GM19023 (cell line): ENCODE results near the gene PAPOLG.

ENCODE experiments used
- ATAC-seq: cut with Tn5 transposase; IDR thresholded peaks from one replicate; pipeline ENCODE4 v1.9.1; 2021; ENCODE audit warnings: mild to moderate bottlenecking, moderate library complexity; ENCODE audit not compliant: unreplicated experiment

PAPOLG gene

GRCh38 chr2:60756097-60757087, at the start of gene PAPOLG:
PAPOLG (plus strand) TSS chr2:60756268; CDS start chr2:60756479, 211 bp downstream.
- ATAC-seq, result peak; percentile 99

DNA sequence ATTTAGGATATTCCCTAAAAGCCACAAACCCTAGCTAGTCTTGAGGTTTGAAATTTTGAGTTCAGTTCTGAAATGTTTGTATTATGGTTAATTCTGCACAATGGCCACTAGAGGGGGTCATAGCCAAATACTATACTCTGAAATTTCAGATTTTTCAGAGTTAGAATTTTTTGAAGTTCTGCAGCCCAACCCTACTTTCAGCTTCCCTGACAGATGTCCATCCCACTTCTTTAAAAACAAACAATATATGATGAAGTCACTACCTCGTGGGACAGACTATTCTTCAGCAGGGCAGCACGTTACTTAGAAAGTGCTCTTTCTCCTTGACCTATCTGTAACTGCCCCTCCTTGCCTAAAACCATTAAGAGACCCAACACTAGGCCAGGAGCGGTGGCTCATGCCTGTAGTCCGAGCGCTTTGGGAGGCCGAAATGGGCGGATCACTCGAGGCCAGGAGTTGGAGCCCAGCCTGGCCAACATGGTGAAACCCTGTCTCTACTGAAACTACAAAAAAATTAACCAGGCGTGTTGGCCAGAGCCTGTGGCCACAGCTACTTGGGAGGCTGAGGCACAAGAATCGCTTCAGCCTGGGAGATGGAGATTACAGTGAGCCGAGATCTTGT, 48.2 kb upstream of the PAPOLG start:
- ATAC-seq, result no peak

GRCh38 chr2:60708630-60709320, 47.3 kb upstream of the PAPOLG start:
- ATAC-seq, result no peak

DNA sequence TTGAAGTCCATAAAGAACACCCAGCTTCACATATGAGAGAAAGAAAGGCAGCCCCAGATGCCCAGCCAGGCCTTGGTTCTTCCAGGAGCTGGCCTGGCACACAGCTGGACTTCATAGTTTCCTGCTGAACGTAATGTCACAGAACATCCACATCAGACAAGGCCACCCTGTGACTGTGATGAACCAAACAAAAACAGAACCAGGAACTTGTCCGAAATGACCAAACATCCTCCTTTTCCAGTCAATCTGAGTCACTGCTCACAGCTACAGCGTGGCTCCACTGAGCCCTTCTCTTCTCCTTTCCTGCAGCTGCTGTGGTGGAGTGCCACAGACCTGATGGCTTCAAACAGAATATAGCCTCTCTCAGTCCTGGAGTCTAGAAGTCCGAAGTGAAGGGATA, 45.4 kb upstream of the PAPOLG start:
- no peak for ATAC-seq

- ATAC-seq, result no peak
Measured at GRCh38 chr2:60715561-60715960, 40.5 kb upstream of the PAPOLG start.

DNA sequence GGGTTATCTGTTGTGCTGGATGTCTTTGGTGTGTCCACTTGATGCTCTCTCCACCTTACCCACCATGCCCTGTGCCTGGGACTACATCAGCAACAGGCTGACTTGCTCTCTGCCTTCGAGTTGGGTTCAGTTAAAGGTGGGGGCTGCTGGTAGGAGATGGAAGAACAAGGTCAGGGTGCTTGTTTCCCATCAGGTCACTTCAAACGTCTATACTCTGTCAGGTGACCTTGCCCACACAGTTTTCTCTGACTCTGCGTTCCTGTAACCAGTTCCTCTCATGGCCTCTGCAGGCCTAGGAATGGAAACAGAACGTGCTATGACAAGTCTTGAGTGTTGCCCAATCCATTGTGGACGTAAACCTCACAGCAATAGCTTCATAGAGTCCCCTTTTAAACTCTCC, 38.4 kb upstream of the PAPOLG start:
- no peak for ATAC-seq

DNA sequence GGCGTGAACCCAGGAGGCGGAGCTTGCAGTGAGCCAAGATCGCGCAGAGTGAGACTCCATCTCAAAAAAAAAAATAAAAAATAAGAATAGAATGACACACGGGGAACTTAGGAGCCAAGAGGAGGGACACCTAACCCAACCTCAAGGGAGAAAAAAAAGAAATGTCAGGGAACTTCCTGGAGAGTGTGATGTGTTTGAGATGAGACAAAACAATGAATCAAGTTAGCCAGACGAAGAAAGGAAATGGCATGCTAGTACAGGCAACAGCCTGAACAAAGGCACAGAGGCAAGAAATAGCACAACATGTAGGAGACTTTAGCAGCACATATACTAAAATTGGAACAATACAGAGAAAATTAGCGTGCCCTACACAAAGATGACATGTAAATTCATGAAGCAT, 36.7 kb upstream of the PAPOLG start:
- no peak for ATAC-seq

- no peak for ATAC-seq
Measured at GRCh38 chr2:60725466-60725865, 30.6 kb upstream of the PAPOLG start.

DNA sequence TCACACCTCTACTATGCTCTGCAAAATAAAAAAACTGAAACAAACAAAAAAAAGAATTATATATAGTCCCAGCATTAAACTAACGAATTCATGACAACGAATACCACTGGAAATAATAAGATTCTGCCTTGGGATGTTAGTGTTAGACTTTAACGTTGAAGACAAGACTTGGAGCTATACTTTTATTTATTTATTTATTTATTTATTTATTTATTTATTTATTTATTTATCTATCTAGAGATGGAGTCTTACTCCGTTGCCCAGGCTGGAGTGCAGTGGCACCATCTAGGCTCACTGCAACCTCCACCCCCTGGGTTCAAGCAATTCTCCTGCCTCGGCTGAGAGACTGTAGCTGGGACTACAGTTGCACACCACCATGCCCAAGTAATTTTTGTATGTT, 27.2 kb upstream of the PAPOLG start:
- ATAC-seq, result no peak

- no peak for ATAC-seq
Measured at GRCh38 chr2:60735496-60736250, 20.4 kb upstream of the PAPOLG start.

DNA sequence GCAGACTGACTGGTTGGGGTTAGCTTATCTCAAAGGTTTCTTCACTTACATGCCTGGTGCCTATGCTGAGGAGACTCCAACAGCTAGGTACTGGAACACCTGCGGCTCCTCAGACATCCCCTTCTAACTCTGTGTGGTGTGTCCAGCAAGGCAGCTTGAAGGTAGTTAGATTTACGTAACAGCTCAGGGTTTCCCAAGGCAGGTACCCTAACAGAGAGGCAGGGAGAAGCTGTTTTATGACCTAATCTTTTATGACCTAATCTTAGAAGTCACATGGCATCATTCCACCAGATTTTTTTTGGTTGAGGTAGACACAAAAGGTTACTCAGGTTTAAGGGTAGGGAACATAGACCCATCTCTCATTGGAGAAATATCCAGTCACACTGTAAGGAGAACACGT, 17.4 kb upstream of the PAPOLG start:
- no peak for ATAC-seq

DNA sequence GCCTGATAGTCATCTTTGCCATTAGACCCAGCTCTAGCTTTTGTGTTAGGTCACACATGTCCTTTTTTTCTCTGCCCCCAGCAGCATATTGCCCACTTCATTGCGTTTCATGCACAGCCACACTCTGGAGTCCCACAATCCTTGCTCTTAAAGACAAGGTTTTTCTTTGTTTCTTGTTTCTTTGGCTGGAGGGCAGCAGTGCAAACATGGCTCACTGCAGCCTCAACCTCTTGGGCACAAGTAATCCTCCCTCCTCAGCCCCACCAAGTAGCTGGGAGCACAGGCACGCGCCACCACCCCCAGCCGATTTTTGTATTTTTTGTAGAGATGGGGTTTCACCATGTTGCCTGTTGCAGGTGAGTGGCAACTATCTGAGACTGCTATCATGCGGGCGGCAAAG, 16.9 kb upstream of the PAPOLG start:
- ATAC-seq, result no peak

DNA sequence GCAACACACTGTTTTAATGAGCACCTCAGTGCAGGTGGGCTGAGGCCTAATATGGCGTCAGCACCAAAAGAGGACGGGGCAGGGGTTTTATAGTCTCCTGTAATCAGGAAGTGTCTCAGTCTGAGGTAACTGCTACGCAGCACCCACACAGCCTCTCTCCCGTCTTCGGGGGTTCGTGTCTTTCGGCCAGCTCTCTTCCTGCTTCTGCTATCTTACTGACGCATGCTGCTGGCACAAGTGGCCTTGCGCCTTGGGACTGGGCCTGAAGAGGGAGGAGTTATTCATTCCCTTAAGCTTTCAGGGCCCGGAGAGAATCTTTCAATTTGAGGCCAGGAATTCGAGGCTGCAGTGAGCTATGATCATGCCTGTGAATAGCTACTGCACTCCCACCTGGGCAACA, 14.5 kb upstream of the PAPOLG start:
- ATAC-seq, result no peak

- no peak for ATAC-seq
Measured at GRCh38 chr2:60742419-60742818, 13.6 kb upstream of the PAPOLG start.

DNA sequence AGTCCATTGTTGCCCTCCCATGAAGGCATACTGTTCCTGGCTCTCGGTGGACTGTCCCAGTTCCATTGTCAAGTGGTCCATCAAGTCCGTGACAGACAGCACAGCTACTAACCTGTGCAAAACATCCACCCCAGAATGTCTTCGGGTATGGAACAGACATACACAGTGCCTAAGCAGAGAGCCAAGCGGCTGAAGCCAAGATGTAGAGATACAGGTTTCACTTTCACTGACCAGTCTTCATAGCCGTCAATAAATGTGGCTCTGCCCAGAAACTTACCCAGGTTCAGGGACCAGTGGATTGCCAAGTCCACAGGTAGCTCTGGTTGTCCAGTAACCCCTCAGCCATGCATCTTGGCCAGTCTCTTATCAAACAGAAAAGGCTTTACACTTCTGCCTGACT, 10.7 kb upstream of the PAPOLG start:
- no peak for ATAC-seq

DNA sequence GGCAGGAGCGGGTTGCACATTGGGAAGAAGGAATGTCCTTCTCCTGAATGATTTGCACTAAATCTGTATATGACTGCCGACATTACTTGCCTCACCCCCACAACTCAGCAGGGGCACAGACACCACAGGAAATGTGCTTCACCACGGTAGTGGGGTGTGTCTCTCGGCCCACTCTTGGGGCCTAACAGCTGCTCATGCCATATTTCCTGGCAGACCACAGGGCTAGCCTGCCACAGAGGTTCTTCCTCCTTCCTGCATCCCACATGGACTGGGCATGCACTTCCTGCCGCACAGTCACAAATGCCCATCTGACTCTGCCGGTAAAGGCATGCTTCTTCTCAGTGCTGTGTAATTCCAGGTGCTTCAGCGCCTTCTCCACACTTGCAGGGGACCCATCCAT, 10.3 kb upstream of the PAPOLG start:
- ATAC-seq, result no peak

- ATAC-seq, result no peak
Measured at GRCh38 chr2:60746318-60746717, 9.8 kb upstream of the PAPOLG start.

DNA sequence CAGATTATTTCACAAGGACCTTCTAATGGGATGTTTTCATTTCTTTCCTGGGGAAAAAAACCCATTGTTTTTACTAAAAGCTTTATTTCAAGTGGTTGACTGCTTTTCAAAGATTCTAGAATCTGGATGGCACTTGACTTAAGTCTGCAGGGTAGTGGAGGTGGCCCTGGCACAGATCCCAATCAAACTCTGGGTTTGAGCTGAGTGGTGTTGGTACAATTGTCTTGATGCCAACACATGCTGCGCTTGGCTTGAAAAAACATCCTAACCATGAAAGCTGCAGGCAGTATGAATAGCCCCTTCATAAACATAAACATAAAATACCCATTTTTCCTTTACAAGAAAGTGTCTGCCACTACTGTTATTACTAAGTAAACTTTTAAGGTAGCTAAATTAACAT, 3.6 kb downstream of the PAPOLG start:
- no peak for ATAC-seq

DNA sequence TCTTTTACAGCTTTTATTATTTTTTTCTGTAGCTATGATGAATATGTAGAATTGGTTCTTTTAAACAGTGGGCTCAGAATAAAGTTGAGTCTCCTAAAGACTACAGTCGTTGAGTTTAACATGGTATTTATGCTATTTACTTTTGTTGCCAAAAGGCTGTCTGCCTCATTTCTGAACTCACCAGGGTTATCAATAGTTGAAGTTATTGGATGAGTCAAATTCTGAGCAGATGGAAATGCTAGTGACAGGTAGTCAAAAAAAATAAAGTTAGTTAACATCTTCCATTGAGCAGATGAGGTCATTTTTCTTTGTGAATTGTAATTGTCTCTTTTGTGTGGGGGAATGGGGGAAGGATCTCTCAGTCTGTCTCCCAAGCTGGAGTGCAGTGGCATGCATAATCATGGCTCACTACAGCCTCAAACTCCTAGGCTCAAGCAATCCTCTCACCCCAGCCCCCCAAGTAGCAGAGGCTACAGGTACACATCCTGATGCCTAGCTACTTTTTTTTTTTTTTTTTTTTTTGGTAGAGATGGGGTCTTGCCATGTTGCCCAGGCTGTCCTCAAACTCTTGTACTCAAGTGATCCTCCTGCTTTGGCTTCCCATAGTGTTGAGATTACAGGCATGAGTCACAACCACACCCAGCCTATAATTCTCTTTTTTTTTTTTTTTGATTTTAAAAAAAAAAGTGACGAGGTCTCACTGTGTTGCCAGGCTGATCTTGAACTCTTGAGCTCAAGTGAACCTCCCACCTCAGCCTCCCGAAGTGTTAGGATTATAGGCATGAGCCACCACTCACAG, 8.9 kb downstream of the PAPOLG start:
- no peak for ATAC-seq

GRCh38 chr2:60766283-60766682, 10.2 kb downstream of the PAPOLG start:
- ATAC-seq, result no peak
